ENCODE measurements around the gene HPCAL1.

The HPCAL1 gene

DNA sequence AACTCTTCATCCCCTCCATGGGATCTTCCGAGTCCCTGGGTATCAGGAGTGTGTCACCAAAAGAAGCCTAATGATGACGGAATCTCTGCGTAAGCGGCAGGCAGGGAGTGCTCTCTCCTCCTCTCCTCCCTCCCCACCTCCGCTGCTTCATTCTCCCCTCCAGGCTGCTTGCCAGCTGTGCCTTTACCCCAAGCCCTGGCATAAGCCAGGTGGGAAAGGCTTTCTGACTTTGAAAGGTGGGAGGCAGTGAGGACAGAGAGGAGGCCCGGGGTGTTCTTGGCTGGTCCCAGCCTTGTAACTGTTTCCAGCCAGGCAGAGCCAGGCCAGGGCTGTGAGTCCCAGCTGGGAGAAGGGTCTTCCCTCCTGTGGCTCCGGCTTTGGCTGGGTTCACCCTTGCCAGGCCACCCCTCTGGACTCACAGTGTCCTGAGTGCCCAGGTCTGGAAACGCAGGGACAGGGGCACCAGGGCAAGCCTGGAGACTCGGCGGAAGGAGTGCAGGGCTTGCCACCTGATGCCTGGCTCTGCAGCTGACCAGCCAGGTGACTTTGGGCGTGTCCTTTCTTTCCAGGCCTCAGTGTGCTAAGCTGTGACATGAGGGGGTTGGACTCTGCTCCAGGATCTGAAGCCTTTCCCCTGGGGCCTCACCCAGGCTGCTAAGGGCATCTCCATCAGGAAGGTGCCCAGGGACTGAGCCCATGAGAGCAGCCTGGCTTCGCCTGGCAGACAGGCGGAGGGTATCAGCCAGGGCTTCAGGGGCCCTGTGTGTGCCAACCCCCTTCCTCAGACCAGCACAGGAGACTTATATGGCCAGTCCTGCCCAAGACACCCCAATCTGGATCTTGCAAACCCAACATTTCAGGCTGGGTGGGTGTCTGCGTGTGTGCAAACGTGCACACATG is 32.7 kb upstream of the HPCAL1 start:
- DNase-seq = no peak

DNA sequence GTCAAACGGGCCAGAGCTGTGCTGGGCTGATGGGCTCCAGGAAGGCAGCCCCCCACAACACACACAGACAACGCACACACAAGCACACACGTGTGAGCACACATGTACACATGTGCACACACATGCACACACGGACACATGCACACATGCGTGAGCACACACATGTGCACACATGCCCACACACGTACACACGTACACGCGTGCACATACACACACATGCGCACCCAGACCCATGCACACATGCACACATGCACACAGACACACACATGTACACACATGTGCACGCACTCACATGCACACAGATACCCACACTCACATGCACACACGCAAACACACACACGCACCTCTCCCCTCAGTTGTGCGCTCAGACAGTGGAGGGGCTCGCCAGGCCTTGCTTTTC is 31.2 kb upstream of the HPCAL1 start:
- no peak for DNase-seq

DNA sequence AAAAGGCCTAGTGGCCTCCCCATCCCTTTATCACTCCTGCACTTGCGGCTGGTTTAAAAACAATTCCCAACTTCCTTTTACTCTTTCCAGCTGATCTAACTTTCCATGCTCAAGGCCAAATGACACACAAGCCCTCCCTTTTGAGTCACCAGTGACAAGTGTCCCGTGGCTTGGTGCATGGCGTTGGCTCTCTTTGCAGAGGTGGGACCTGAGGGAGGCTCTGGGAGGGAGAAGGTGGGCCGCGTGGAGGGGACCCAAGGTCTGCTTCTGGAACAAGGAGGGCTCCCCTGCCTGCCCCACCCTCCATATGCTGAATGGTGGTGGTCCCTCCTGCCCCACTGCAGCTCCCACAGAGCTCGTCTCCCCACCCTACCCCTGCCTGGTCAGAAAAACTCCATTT is 30.8 kb upstream of the HPCAL1 start:
- no peak for DNase-seq

DNA sequence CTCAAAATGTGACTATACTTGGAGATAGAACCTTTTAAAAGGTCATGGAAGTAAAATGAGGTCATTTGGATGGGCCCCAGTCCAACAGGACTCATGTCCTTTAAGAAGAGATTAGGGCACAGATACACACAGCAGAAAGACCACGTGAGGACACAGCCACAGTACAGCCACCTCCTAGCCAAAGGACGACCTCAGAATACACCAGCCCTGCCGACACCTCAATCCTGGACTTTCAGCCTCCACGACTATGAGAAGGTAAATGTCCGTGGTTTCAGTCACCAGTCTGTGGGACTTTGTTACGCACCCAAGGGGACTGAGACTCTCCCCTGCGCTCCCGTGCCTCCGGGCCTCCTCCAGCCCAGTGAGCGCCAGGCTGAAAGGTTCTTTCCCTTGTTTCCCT is 30.2 kb upstream of the HPCAL1 start:
- DNase-seq = no peak

DNA sequence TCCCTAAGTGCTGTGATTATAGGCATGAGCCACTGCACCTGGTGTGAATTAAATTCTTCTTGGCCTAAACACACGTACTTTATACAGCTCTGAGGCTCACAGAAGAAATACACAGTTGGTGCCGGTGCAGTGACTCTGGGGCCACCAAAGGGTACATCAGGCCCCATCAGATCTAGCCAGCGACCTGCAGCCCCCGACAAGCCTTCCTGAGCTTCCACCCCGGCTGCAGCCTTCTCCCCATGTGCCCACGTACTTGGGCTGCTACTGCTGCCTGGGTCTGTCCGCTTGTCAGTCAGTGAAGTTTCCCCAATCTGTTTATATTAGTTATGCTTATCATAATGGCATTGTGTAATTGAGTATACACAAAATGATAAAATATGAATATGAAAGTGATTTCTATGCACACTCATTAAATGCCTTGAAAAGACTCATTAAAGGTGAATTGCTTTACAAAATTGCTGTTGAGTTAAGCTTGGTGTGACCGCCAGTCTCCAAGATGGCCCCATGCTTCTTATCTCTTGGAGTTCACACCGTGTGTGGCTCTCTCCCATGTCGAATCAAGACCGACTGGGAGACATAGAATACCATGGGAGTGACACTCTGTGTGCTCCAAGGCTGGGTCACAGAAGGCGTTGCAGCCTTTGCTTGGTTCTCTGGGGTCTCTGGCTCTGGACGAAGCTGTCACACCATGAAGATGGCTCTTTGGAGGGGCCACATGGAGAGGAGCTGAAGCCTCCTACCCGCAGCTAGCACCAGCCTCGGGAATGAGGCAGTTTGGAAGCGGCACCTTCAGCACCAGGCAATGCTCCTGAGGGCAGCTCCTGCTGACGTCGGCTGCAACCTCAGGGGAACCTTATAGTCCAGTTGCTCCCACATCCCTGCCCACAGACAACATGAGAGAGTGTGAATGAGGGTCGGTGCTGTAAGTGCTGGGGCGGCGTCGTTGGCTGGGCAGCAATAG is 29.2 kb upstream of the HPCAL1 start:
- no peak for DNase-seq

DNA sequence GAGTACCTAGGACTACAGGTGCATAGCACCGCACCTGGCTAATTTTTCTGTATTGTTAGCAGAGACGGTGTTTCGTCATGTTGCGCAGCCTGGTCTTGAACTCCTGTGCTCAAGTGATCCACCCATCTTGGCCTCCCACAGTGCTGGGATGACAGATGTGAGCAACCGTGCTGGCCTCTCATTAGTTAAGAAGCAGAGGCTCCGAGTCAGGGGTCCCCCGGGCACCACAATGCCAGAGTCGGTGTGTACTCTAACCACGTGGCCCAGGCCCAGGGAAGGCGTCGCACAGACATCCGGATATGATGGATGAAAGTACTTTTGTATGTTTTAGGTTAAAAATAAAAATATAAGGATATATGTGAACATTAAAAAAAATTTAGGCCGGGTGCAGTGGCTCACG is 28.3 kb upstream of the HPCAL1 start:
- DNase-seq = no peak

DNA sequence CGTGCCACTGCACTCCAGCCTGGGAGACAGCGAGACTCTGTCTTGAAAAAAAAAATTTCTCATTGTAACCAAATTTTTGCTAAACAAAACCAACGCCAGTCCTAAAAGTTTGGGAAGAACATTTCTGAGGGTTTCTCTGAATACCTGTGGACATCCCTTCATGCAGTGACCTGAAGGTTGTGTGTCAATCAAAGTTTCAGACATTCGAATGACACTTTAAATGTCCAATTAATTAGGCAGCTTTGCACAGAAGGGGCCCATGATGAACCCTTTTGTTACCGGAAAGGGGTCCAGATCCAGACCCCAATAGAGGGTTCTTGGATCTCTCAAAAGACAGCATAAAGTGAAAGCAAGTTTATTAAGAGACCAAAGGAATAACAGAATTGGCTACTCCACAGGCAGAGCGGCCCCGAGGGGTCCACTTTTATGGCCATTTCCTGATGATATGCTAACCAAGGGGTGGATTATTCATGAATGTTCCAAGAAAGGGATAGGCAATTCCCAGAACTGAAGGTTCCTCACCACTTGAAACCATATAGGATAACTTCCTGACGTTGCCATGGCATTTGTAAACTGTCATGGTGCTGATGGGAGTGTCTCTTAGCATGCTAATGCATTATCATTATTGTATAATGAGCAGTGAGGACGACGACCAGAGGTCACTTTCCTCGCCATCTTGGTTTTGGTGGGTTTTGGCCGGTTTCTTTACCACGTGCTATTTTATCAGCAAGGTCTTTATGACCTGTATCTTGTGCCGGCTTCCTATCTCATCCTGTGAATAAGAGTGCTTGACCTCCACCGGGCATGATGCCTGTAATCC is 27.5 kb upstream of the HPCAL1 start:
- no peak for DNase-seq

DNA sequence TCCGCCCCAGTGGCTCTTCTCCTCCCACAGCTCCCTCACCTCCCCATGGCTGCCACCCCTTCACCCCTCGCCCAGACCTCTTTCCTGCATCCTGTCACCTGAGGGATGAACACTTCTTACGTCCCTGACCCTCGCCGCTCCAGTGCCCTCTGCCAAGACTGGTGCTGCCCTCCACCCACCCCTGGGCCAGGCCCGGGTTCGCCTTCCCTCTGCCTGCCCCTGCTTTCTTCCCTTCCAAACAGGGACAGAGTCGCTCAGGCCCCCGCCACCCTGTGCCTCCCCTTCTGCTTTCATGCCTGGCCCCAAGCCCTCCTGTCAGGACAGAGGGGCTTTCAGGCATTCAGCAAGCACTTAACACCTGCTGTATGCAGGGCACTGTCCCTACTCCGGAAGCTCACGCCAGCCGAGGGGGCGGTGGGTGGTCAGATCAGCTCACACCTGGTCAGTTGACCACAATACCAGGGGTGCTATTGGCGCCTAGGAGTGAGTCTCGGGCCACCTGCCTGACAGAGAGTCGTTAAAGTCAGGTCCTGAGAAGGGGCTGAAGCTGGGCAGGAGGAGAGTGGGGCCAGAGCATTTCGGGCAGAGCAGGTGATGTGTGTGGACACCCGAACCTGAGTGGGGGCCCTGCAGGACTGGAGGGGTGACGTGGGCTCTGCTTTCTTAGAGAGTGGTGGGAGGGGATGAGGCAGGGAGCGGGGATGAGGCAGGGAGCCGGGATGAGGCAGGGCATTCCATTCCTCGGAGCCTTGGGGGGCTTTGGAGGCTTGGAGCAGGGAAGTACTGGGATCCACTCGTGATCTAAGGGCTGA is 26.0 kb upstream of the HPCAL1 start:
- DNase-seq = no peak

DNA sequence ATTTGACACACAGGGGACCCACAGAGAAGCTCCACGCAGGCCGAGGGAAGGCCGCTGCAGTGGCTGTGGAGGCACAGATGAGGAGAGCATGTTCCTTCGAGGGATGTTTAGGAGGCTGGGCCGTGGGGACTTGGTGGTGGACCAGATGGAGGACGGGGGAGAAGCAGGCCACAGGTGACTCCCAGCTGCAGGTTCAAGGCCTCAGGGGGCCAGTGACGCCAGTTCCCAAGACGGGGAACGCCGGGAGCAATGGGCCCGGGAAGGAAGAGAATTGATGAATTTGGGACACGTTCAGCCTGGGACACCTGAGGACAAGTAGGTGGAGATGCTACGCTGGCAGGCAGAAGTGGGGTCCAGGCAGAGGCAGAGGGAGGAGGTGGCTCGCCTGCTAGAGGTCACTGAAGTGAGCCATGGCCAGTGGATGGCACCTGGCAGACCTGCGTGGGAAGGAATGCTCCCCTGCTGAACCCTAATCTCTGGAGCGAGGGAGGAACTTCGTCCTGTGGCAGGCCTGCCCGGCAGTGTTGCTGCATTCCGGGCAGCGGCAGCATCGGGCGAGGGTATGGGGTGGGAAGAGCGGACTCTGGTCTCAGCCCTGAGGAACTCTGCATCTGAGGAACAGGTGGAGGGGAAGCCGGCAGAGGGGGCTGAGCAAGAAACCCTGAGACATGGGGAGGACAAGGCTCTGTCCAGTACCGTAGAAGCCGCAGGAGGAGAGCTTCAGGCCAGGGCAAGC is 25.2 kb upstream of the HPCAL1 start:
- DNase-seq = no peak

DNA sequence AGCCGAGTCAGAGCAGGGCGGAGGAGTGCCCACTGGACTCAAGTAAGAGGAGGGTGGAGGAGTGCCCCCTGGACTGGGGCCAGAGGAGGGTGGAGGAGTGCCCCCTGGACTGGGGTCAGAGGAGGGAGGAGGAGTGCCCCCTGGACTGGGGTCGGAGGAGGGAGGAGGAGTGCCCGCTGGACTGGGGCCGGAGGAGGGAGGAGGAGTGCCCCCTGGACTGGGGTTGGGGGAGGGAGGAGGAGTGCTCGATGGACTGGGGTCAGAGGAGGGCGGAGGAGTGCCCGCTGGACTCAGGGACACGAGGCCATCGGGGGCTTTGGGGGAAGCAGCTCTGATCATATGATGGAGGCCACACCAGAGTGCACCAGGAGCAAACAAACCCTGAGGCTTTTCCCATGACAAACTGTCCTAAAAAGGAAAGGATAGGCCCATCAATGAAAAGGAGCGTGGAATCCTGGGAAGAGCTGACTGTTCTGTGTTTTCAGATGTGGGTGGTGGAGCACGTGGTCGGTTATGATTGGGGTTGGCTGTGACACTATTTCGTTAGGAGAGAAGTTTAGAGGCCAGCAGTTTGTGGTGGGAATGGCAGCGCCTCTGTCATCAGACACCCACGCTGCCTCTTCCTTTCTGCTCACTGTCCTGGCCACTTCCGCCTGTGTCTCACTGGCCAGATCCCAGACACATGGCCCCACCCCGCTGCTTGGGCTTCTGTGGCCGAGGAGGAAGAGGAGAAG is 24.5 kb upstream of the HPCAL1 start:
- no peak for DNase-seq

DNA sequence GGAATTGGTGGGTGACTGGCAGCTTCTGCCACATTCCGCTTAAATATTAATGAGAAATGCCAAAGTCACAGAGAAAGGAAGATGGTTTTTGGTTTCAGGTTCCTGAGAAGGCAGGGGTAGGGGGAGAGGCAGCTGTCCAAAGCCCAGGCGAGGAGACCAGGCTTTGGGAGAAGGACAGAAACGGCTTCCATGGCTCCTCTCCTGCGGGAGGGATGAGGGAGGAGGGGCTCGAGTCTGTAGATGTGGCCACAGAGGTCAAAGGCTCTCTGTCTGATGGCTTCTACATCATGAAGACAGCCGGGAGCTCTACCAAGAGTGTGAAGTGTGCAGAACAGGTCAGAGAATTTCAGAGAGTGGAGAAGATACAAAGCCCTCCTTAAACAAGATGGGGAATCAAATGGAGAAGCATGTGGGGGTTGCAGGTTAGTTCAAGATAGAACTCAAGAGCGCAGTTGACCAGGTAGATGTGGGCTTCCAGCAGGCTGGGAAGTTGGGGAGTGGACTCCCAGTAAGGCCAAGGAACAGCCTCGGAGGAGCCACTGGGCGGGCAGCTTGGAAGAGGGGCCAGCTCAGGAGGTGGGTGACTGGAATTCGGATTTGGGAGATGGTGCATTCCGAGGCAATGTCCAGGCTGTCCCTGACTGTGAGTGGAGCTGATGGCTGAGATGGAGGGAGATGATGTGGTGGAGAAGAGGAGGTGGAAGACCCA is 23.8 kb upstream of the HPCAL1 start:
- DNase-seq = no peak

DNA sequence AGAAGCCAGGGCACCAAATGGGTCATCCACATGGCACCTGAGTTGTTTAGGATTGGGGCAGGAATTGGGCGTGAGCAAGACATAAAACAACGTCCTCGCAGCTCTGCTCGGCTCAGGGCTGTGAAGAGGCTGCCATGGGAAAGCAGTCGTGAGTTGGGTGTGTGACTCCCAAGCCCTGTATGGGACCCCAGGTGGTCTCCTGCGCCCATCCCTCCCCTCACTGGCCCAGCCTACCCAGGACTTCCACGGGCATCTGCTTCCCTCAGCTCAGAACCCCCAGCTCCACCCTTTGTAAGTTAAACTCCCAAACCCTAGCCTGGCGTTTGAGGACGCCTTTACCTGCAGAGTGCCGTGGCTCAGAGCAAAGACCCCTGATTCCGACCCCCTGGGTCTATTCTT is 23.2 kb upstream of the HPCAL1 start:
- DNase-seq = no peak

DNA sequence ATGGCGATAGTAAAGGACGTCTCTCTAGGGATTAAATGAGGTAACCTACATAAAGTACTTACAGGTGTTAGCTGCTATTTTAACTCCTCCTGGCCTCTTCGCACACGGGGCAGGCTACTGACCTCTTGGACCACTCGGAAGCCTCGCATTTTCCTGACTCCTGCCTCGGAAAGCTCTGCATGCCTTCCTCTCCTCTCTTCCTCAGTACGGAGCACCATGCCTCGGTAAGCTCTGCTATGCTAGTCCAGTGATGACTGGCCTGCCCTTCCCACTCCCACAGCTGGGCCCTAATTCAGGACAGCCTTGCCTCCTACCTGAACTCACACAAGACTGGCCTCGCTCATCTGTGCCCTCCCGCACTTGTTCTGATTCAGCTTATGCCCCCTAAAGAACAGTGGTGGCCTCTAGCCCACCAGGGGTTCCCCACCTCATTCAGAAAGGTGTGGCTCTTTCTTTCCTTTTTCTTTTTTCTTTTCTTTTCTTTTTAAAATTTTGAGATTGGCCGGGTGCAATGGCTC is 22.7 kb upstream of the HPCAL1 start:
- DNase-seq = no peak

DNA sequence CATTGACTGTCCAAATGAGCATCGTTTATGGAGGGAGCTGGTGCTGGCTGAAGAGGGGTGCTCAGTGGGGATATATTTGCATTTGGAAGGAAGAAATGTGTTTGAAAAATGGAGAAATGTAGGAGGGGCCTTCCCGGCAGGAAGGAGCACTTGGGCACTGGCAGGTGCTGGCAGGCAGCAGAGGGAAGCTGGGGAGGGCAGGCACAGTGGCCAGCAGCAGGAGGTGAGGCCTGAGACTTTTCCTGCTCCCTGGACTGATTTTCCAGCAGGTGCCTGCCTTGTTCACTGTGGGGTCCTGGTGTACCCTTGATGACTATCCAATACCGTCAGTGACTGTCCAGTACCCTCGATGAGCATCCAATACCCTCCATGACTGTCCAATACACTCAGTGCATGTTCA is 20.8 kb upstream of the HPCAL1 start:
- DNase-seq = no peak

DNA sequence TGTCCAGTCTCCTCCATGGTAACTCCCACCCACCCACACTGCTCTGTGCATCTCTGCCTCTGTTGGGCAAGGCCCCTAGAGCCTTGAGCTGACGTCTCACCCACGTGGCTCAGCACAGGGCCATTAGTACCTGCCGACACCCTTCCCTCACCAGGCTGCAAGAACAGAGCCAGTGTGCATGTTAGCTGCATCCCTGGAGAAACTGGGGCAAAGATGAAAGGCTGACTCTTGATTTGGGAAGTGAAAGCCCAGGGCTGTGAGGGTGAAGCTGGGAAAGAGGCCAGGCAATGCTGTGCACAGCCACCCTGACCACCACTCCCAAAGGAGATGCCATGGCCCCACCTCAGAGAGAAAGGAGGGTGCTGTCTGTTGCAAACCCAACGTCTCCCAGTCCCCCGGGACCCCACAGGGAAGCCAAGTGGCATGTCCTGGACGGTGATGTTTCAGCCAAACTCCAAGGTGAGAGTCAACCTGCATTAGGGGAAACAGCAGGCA is 20.0 kb upstream of the HPCAL1 start:
- DNase-seq = no peak

DNA sequence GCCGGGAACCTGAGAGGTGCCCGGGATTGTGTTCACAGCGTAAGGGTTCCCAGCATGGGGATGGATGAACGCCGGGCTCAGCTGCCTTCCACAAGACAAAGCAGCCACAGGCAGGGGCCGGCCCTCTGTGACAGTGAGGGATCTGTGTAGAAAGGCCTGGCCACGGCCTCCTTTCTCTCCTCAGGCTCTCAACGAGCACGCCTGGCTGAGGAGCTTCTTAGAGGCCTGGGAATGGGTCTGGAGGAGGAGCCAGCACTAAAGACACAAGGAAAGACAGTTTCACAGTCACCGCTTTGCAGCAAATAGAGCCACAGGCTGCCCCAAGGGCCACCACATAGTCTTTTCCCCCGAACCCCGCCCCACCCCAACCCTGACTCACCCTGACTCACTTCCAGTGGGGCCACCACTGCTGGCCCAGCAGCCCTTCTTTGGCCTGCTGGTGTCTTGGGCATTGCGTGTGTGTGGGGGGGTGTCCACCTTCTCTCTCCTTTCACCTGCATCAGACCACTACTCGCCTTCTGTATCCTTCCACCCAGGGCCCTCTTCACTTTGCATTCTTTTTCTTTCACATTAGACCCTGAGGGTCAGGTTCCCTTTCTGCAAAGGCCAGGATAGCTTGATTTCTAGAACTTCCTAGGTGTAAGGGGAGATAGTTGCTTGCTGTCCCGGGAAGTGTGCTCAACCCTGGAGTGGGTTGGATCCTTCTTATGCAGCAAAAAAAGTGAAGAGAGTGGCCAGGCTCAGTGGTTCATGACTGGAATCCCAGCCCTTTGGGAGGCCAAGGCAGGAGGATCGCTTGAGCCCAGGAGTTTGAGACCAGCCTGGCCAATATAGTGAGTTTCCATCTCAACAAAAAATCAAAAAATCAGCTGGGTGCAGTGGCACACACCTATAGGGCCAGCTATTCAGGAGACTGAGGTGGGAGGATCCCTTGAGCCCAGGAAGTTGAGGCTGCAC is 19.3 kb upstream of the HPCAL1 start:
- no peak for DNase-seq

DNA sequence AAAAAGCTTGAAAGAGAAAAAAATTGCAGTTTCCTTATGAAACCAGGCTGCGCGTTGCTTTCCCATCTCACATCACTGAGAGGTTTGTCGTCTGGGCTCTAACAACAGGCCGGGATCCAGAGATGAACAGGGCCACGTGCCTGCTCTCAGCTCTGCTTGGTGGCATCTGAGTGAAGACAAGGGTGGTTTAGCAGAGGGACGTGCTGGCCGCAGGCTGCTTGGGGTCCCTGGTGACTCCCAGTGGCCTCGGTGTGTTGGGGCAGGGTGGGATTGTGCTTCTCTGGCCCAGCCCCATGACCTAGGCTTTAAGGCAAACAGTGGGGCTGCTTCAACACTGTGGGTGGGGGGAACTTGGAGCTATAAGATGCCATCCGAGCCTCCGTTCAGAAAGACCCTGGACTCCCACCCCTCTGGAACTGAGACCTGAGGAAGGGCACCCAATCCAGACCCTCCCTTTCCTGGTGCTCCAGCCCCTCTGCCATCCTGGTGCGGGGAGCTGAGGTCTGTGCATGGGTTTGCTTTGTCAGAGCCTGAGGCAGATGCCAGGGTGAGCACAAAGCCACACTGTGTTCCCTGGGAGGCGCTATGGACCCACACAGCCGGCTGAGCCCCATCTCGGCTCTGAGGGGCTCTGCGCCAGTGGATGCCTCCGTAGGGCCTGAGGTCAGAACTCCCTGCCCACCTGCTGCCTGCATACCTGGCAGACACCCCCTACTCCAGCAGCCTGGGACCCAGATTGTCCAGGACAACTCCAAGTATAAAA is 18.4 kb upstream of the HPCAL1 start:
- DNase-seq = no peak

DNA sequence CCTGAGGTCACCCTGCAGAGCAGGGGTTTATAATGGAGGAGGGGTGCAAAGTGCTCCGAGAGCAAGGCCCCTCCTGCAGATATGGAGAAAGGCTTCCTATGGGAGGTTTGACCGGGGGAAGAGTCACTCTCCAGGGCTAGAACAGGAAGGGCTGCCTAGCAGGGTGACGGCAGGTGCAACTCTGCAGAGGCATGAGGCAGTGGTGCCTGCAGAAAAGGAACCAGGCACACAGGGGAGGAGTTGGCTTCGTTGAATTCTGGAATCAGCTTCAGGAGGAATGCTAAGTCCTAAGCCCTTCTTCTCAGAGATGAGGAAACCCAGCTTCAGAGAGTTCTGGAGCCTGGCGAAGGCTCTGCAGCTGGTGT is 17.5 kb upstream of the HPCAL1 start:
- no peak for DNase-seq
